ENCODE data around the gene ASRGL1. TPM values are rescaled to one million over a fixed set of nuclear protein-coding genes. Genes with fewer than 3 reads are reported as not detected.
"Not testable (repeated sequence)": the region's sequence is repeated elsewhere in the genome, so short reads cannot be mapped to it uniquely, and the experiment has no call there.

ASRGL1 gene
- 61.7 TPM for polyA plus RNA-seq (2013, experiment 1 of 4)
- polyA plus RNA-seq (2013, experiment 2 of 4): 59.6 TPM
- polyA plus RNA-seq (2013, experiment 3 of 4): 40.3 TPM
- 50.6 TPM for polyA plus RNA-seq (2013, experiment 4 of 4)

- no peaks in the 10 kb centered on the region for H3K36me3 ChIP-seq (ENCODE audit: control insufficient read depth, insufficient read depth, low read length)
- H3K4me1 ChIP-seq (ENCODE audit: control insufficient read depth, insufficient read depth, low read length): no peaks in the 10 kb centered on the region
- H3K4me3 ChIP-seq (ENCODE audit: insufficient read depth, low read depth, low read length): peak within 1 kb of the TSS; percentile 72
- WGBS, 2 experiments: 1% methylated on average over 98 of the region's 98 CpGs
- H3K9me3 ChIP-seq (ENCODE audit: control insufficient read depth, low read length): no peaks in the 10 kb centered on the region
- no peak within 1 kb of the TSS for H3K27ac ChIP-seq (ENCODE audit: insufficient read depth, low read depth, low read length, poor library complexity, severe bottlenecking)
- H3K27me3 ChIP-seq (ENCODE audit: control insufficient read depth, insufficient read depth, low read length, poor library complexity, severe bottlenecking): peaks cover 17% of the 10 kb centered on the region
Measured at GRCh38 chr11:62337303-62338181, at the start of gene ASRGL1. Gene ASRGL1, plus strand, starts transcription at chr11:62337448. Its CDS starts 530 bp downstream, at chr11:62337978.

GRCh38 chr11:62295504-62295903, 41.7 kb upstream of the ASRGL1 start:
- Histone ChIP-seq H3K27ac (ENCODE audit: insufficient read depth, low read depth, low read length, poor library complexity, severe bottlenecking) (no peak overlapping the region), H3K9me3 (ENCODE audit: control insufficient read depth, low read length) (no peaks in the 10 kb centered on the region), H3K36me3 (ENCODE audit: control insufficient read depth, insufficient read depth, low read length) (no peaks in the 10 kb centered on the region), H3K4me1 (ENCODE audit: control insufficient read depth, insufficient read depth, low read length) (no peaks in the 10 kb centered on the region), H3K27me3 (ENCODE audit: control insufficient read depth, insufficient read depth, low read length, poor library complexity, severe bottlenecking) (no peaks in the 10 kb centered on the region), H3K4me3 (ENCODE audit: insufficient read depth, low read depth, low read length) (no peak overlapping the region)
- WGBS, 2 experiments: 66 to 84% methylated on average over 2 of the region's 2 CpGs

- H3K27me3 ChIP-seq (ENCODE audit: control insufficient read depth, insufficient read depth, low read length, poor library complexity, severe bottlenecking): no peaks in the 10 kb centered on the region
- no peaks in the 10 kb centered on the region for H3K36me3 ChIP-seq (ENCODE audit: control insufficient read depth, insufficient read depth, low read length)
- H3K27ac ChIP-seq (ENCODE audit: insufficient read depth, low read depth, low read length, poor library complexity, severe bottlenecking): no peak within 1 kb of the TSS
- WGBS, 2 experiments: 87 to 90% methylated on average over 7 of the region's 7 CpGs
- no peak within 1 kb of the TSS for H3K4me3 ChIP-seq (ENCODE audit: insufficient read depth, low read depth, low read length)
- no peaks in the 10 kb centered on the region for H3K9me3 ChIP-seq (ENCODE audit: control insufficient read depth, low read length)
- H3K4me1 ChIP-seq (ENCODE audit: control insufficient read depth, insufficient read depth, low read length): no peaks in the 10 kb centered on the region
Measured at GRCh38 chr11:62298975-62299374, 38.3 kb upstream of the ASRGL1 start, which contains the start of gene SCGB1D4. Gene SCGB1D4, minus strand, starts transcription at chr11:62299075. Its CDS starts 65 bp downstream, at chr11:62299010.

GRCh38 chr11:62306227-62306626, 31.0 kb upstream of the ASRGL1 start:
- Histone ChIP-seq H3K9me3 (ENCODE audit: control insufficient read depth, low read length) (peaks cover 2% of the 10 kb centered on the region), H3K4me3 (ENCODE audit: insufficient read depth, low read depth, low read length) (no peak overlapping the region), H3K4me1 (ENCODE audit: control insufficient read depth, insufficient read depth, low read length) (no peaks in the 10 kb centered on the region), H3K27me3 (ENCODE audit: control insufficient read depth, insufficient read depth, low read length, poor library complexity, severe bottlenecking) (no peaks in the 10 kb centered on the region), H3K27ac (ENCODE audit: insufficient read depth, low read depth, low read length, poor library complexity, severe bottlenecking) (no peak overlapping the region), H3K36me3 (ENCODE audit: control insufficient read depth, insufficient read depth, low read length) (no peaks in the 10 kb centered on the region)
- WGBS, 2 experiments: 40 to 42% methylated on average over 6 of the region's 6 CpGs

- H3K36me3 ChIP-seq (ENCODE audit: control insufficient read depth, insufficient read depth, low read length): no peaks in the 10 kb centered on the region
- no peaks in the 10 kb centered on the region for H3K4me1 ChIP-seq (ENCODE audit: control insufficient read depth, insufficient read depth, low read length)
- no peak overlapping the region for H3K27ac ChIP-seq (ENCODE audit: insufficient read depth, low read depth, low read length, poor library complexity, severe bottlenecking)
- no peak overlapping the region for H3K4me3 ChIP-seq (ENCODE audit: insufficient read depth, low read depth, low read length)
- peaks cover 2% of the 10 kb centered on the region for H3K9me3 ChIP-seq (ENCODE audit: control insufficient read depth, low read length)
- H3K27me3 ChIP-seq (ENCODE audit: control insufficient read depth, insufficient read depth, low read length, poor library complexity, severe bottlenecking): peaks cover 2% of the 10 kb centered on the region
Measured at GRCh38 chr11:62307950-62308349, 29.3 kb upstream of the ASRGL1 start.

- peaks cover 3% of the 10 kb centered on the region for H3K27me3 ChIP-seq (ENCODE audit: control insufficient read depth, insufficient read depth, low read length, poor library complexity, severe bottlenecking)
- H3K4me3 ChIP-seq (ENCODE audit: insufficient read depth, low read depth, low read length): no peak overlapping the region
- H3K4me1 ChIP-seq (ENCODE audit: control insufficient read depth, insufficient read depth, low read length): no peaks in the 10 kb centered on the region
- WGBS, 2 experiments: 67 to 78% methylated on average over 5 to 7 of the region's 7 CpGs
- peaks cover 2% of the 10 kb centered on the region for H3K9me3 ChIP-seq (ENCODE audit: control insufficient read depth, low read length)
- H3K27ac ChIP-seq (ENCODE audit: insufficient read depth, low read depth, low read length, poor library complexity, severe bottlenecking): no peak overlapping the region
- no peaks in the 10 kb centered on the region for H3K36me3 ChIP-seq (ENCODE audit: control insufficient read depth, insufficient read depth, low read length)
Measured at GRCh38 chr11:62309991-62310390, 27.3 kb upstream of the ASRGL1 start.

- H3K27ac ChIP-seq (ENCODE audit: insufficient read depth, low read depth, low read length, poor library complexity, severe bottlenecking): no peak overlapping the region
- WGBS, 2 experiments: 96 to 97% methylated on average over 1 of the region's 1 CpG
- no peak overlapping the region for H3K4me3 ChIP-seq (ENCODE audit: insufficient read depth, low read depth, low read length)
- peaks cover 3% of the 10 kb centered on the region for H3K27me3 ChIP-seq (ENCODE audit: control insufficient read depth, insufficient read depth, low read length, poor library complexity, severe bottlenecking)
- no peaks in the 10 kb centered on the region for H3K36me3 ChIP-seq (ENCODE audit: control insufficient read depth, insufficient read depth, low read length)
- H3K9me3 ChIP-seq (ENCODE audit: control insufficient read depth, low read length): no peaks in the 10 kb centered on the region
- H3K4me1 ChIP-seq (ENCODE audit: control insufficient read depth, insufficient read depth, low read length): no peaks in the 10 kb centered on the region
Measured at GRCh38 chr11:62315431-62315830, 21.8 kb upstream of the ASRGL1 start.

GRCh38 chr11:62322524-62322923, 14.7 kb upstream of the ASRGL1 start:
- H3K27ac ChIP-seq (ENCODE audit: insufficient read depth, low read depth, low read length, poor library complexity, severe bottlenecking): no peak overlapping the region
- H3K27me3 ChIP-seq (ENCODE audit: control insufficient read depth, insufficient read depth, low read length, poor library complexity, severe bottlenecking): no peaks in the 10 kb centered on the region
- H3K9me3 ChIP-seq (ENCODE audit: control insufficient read depth, low read length): no peaks in the 10 kb centered on the region
- no peak overlapping the region for H3K4me3 ChIP-seq (ENCODE audit: insufficient read depth, low read depth, low read length)
- H3K36me3 ChIP-seq (ENCODE audit: control insufficient read depth, insufficient read depth, low read length): no peaks in the 10 kb centered on the region
- peaks cover 9% of the 10 kb centered on the region for H3K4me1 ChIP-seq (ENCODE audit: control insufficient read depth, insufficient read depth, low read length)
- 89 to 93% methylated on average over 2 of the region's 2 CpGs for WGBS, 2 experiments

GRCh38 chr11:62324731-62325556, 12.3 kb upstream of the ASRGL1 start:
- no peak overlapping the region for H3K4me3 ChIP-seq (ENCODE audit: insufficient read depth, low read depth, low read length)
- 49 to 52% methylated on average over 18 of the region's 18 CpGs for WGBS, 2 experiments
- H3K27me3 ChIP-seq (ENCODE audit: control insufficient read depth, insufficient read depth, low read length, poor library complexity, severe bottlenecking): no peaks in the 10 kb centered on the region
- H3K36me3 ChIP-seq (ENCODE audit: control insufficient read depth, insufficient read depth, low read length): no peaks in the 10 kb centered on the region
- no peak overlapping the region for H3K27ac ChIP-seq (ENCODE audit: insufficient read depth, low read depth, low read length, poor library complexity, severe bottlenecking)
- no peaks in the 10 kb centered on the region for H3K9me3 ChIP-seq (ENCODE audit: control insufficient read depth, low read length)
- H3K4me1 ChIP-seq (ENCODE audit: control insufficient read depth, insufficient read depth, low read length): peaks cover 9% of the 10 kb centered on the region

GRCh38 chr11:62325781-62326180, 11.5 kb upstream of the ASRGL1 start:
- H3K27ac ChIP-seq (ENCODE audit: insufficient read depth, low read depth, low read length, poor library complexity, severe bottlenecking): not testable (repeated sequence)
- 60 to 63% methylated on average over 5 of the region's 5 CpGs for WGBS, 2 experiments

More at GRCh38 chr11:62325781-62326180, 11.5 kb upstream of the ASRGL1 start:
- not testable (repeated sequence) for H3K36me3 ChIP-seq (ENCODE audit: control insufficient read depth, insufficient read depth, low read length); H3K27me3 ChIP-seq (ENCODE audit: control insufficient read depth, insufficient read depth, low read length, poor library complexity, severe bottlenecking); H3K9me3 ChIP-seq (ENCODE audit: control insufficient read depth, low read length); H3K4me1 ChIP-seq (ENCODE audit: control insufficient read depth, insufficient read depth, low read length); H3K4me3 ChIP-seq (ENCODE audit: insufficient read depth, low read depth, low read length)

Data from ectodermal cell (in vitro differentiated cells).